Measurements from ENCODE around the gene MSRB3.

MSRB3 gene

DNA sequence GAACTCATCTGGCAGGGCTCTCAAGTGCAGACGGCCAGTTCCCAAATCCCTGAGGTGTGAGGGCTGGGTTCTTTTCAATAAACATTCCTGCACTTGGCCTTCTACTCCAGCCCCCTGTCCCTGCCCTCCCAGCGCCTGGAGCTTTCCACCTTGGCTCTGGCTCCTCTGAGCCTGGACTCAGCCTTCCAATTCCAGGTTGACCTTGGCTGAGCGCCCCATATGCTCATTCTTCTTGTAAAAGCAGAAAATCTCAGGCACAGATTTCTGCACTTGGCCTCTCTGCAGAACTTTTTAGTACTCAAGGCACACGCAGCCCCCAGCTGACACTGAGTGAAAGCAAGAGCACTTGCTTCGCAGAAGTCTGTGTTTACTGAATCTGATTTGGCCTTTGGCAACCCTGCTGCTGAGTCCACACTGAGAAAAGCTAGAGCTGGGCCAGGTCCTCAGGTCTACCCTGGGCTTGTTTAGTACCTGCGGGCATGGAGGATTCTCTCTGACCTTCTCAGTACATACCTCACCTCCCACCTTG lies 222.7 kb downstream of the MSRB3 start:
- DNase-seq, result no peak

DNA sequence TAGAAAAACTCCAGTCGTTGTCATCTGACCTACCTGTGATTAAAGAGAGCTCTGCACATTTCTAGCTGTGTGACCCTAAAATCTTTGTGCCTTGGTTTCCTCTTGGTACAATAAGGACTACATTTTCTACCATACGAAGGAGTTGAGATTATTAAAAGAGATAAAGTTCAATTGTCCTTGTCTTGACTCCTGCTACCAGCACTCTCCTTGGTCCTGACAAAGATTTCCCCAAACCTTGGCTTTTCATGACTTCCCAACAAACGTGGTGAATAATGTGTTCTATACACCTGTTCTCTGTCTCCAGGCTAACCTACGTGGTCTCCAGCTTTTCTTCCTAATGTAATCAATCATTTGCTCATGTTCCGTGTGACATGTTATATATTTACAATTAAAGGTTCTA lies 223.5 kb downstream of the MSRB3 start:
- no peak for DNase-seq

DNA sequence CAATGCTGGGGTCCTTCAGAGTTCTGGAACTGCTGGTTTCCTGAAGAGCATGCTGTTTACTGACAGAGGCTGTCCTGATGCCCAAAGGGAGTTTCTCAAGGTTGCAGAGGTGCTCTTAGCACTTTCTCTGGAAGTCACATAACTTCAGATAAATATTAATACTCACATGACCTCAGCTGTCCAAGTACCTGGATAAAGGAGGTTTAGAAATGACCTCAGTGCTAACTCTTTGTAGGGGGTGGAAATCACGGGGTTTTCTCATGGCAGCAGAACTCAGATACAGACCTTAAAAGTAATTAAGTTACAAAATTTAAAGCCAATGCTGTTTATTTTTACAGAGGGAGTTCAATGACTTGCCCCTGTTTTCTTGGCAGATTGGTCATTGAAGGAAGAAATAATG lies 225.9 kb downstream of the MSRB3 start:
- no peak for DNase-seq

DNA sequence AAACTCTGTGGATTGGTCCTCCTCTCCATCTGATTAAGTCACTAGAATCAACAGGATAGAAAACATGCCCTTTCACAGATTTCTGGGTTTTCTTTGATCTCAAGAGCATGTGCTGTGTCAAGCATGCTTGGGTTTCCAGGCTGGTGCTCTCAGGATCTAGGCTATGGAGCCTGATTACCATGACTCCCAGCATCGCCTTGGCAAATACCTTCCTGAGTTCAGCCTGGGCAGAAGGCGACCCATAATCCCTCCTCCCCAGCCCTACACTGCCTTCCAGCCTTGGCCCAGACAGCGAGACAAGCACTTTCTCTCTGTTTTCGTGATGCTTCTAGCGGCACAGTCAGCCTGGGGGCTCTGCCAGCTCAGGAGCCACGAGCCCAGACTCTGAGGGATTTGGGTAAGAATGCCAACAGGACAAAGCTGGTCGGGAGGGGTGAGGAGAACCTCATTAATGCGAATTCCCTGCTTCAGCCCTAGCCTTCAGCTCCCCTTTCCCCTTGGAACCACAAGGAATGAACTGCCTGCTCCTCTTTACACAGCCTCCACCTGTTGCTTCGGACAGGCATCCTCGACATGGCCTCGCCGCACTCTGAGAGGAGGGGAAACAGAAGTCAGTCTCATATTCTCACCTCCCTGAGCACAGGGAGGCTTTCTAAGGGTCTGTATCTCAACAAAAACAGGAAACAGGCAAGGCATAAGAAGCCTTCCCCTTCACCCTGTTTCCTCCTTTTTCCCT lies 227.1 kb downstream of the MSRB3 start:
- DNase-seq, result no peak

DNA sequence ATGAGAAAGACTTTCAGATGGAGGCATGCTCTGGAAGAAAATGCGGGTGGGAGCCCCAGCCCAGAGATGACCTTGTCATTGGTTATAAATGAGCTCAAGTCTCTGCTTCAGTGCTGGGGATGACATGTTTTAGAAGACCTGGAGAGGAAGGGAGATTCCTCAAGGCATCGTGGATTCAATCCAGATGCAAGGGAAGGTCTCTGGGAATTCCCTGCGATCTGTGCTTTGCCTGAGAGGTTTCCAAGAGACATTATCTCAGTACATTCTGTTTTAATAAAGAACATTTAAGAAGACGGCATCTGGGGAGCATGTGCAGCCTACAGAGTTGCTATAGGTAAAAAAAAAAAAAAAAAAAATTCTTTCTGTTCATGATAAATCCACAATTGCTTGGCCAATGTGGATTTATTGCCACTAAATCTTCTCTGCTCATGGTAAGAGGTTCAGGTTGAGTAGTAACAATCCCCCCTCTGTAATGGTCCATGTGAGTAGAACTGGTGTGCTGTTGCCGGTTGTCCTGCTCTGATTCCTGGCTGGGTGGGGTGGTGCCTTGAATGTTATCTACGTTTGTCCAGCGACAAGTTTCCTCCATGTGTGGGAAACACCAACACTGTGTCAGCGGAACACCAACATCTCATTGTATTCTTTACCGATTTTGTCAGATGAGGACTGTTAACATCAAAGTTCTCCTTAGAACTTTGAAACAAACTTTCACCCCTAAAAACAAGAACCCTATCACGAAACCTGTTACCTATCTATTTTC lies 230.0 kb downstream of the MSRB3 start:
- no peak for DNase-seq

DNA sequence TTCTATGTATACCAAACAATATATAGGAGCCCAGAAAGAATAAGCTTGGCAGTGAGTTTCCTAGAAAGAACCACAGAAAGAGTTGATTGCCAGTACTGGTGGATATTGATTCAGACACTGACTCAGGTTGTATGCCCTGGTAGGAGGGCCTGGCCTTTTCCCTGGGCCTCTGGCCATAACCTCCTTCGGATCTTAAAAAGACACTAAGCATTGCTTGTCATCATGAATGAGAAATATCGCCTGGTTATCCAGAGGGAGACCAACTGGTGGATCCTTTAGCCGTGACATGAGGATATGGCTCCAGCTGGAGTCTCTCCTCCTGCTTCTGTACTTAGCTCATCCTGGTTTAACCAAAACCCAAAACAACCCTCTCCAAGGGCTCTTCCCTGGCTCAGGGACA lies 231.5 kb downstream of the MSRB3 start:
- DNase-seq, result no peak

DNA sequence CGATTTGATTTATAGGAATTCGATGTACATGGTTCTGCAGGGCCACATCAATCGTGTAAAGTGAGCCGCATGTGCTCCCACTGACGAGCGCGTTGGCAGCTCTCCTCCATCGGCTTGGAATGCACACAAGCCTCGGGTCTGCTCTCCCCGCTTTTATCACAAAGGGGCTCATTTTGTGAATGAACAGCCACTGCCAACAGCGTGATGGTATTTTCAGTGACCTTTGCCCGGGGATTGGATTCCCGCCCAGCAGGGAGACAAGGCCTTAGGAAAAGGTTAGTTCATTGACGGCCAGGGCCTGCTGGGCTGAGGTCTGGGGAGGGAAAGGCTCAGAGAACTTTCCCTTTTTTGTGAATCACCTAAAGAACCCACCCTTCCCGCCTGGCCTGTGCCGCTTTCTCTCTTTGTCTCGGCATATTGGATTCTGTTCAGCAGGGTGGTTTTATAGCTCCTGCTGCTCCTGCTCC lies 232.1 kb downstream of the MSRB3 start:
- DNase-seq, result no peak

DNA sequence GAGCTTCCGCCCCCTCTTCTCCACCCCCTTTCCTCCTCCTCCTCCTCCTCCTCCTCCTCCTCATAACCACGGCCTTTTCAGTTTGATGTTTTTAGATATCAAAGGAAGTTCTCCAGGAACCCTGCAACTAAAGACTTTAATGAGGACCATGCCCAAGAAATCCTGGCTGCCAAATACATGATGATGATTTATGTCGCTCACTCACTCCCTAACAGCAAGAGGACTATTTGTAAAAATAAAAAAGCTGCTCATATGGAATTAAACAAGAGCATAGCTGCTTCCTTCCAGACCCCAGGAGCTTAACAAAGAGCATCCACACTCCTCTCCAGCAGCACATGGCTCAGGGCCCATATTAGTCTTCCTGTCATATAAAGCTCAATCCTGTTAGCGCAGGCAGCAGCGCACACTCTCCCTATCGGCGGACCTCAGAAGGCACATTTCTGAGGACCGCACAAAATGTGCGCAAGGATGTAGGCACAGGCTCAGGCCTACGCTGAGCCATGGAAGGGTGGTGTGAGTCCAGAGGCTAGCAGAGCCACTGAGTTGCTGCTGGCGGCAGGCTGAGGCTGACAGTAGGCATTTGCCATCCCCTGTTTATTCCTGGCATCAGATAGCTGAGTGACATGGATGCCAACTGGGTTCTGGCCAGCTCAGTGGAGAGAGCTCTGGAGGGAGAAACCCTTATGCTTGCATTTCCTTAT lies 232.8 kb downstream of the MSRB3 start:
- no peak for DNase-seq

DNA sequence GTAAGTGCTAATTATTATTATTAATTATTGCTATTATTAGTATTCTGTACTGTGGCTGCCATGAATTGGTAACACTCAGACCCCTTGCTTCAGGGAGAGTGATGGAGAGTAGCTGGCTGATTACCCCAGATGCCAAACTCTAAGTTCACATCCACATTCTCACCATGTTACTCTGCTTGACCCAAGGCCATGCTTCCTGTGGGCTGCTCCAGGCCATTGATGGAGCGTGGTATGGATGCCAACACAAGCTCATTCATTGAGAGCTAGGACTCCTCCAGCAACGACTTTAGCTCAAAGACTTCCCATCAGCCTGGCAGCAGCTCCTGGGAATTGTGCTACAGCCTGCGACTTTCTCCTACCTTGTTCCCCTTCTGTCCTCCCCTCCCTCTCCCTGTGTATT lies 233.4 kb downstream of the MSRB3 start:
- DNase-seq, result no peak

All from stimulated activated CD4-positive, alpha-beta T cell treated with anti-CD3 and anti-CD28 coated beads, Interleukin-4, amount 100 ng/mL, for 4 hours (primary cell).